ENCODE data around the gene ZBTB5. TPM values are rescaled to one million over a fixed set of nuclear protein-coding genes. Genes with fewer than 3 reads are reported as not detected.

Gene ZBTB5
- total RNA-seq, 6 experiments from 2014 or later = 4.3 to 6.6 (median 5.5) TPM

GRCh38 chr9:37406603-37407401, 58.4 kb downstream of the ZBTB5 start:
- TF ChIP-seq POLR2A (IDR thresholded peaks at IDR 0.05) (no peak), CTCF (IDR thresholded peaks at IDR 0.05) (no peak)
- H3K27ac ChIP-seq = no peak overlapping the region
- WGBS (ENCODE audit: insufficient coverage, low coverage, low lambda C conversion rate, missing lambda C conversion rate) = 91% methylated on average over 8 of the region's 11 CpGs
- ATAC-seq = no peak
- intact Hi-C loops (cut with DNase I) = no loop called here
- no peaks in the 10 kb centered on the region for H3K4me1 ChIP-seq
- H3K9me3 ChIP-seq = no peaks in the 10 kb centered on the region
- H3K27me3 ChIP-seq = no peaks in the 10 kb centered on the region
- no peak overlapping the region for H3K4me3 ChIP-seq
- H3K36me3 ChIP-seq = no peaks in the 10 kb centered on the region
- DNase-seq = no peak

GRCh38 chr9:37405764-37406380, 59.4 kb downstream of the ZBTB5 start:
- WGBS (ENCODE audit: insufficient coverage, low coverage, low lambda C conversion rate, missing lambda C conversion rate) = 68% methylated on average over 8 of the region's 10 CpGs
- H3K4me1 ChIP-seq = no peaks in the 10 kb centered on the region
- no peak overlapping the region for H3K27ac ChIP-seq
- intact Hi-C loops (cut with DNase I) = no loop called here
- DNase-seq = no peak
- H3K9me3 ChIP-seq = no peaks in the 10 kb centered on the region
- TF ChIP-seq CTCF (IDR thresholded peaks at IDR 0.05) = no peak
- no peak for TF ChIP-seq POLR2A (IDR thresholded peaks at IDR 0.05)
- no peaks in the 10 kb centered on the region for H3K36me3 ChIP-seq
- no peak for ATAC-seq
- no peaks in the 10 kb centered on the region for H3K27me3 ChIP-seq
- no peak overlapping the region for H3K4me3 ChIP-seq

- no peak for DNase-seq
- intact Hi-C loops (cut with DNase I) = no loop called here
- TF ChIP-seq CTCF (IDR thresholded peaks at IDR 0.05) = no peak
- TF ChIP-seq POLR2A (IDR thresholded peaks at IDR 0.05) = no peak
- H3K27me3 ChIP-seq = no peaks in the 10 kb centered on the region
- WGBS (ENCODE audit: insufficient coverage, low coverage, low lambda C conversion rate, missing lambda C conversion rate) = 55% methylated on average over 3 of the region's 3 CpGs
- H3K36me3 ChIP-seq = no peaks in the 10 kb centered on the region
- no peaks in the 10 kb centered on the region for H3K9me3 ChIP-seq
- ATAC-seq = no peak
- no peaks in the 10 kb centered on the region for H3K4me1 ChIP-seq
- no peak overlapping the region for H3K4me3 ChIP-seq
- no peak overlapping the region for H3K27ac ChIP-seq
These were observed 59.9 kb downstream of the ZBTB5 start for GRCh38 chr9:37405350-37405749.

- Histone ChIP-seq H3K4me1 (peaks cover 0 to 6% (median 2%) of the 10 kb centered on the region in 4 donors), H3K36me3 (no peaks in the 10 kb centered on the region), H3K27ac (no peak overlapping the region), H3K4me3 (no peak overlapping the region), H3K27me3 (no peaks in the 10 kb centered on the region), H3K9me3 (no peaks in the 10 kb centered on the region)
- TF ChIP-seq POLR2A (IDR thresholded peaks at IDR 0.05) (no peak), CTCF (IDR thresholded peaks at IDR 0.05) (no peak)
- WGBS (ENCODE audit: insufficient coverage, low coverage, low lambda C conversion rate, missing lambda C conversion rate) = 38% methylated on average over 1 of the region's 9 CpGs
- intact Hi-C loops (cut with DNase I) = no loop called here
- DNase-seq (no peak), ATAC-seq (no peak)
These were observed 60.7 kb downstream of the ZBTB5 start for GRCh38 chr9:37404590-37404989.
